Measurements from ENCODE around the gene AUTS2. TPM values are rescaled to one million over a fixed set of nuclear protein-coding genes. Genes with fewer than 3 reads are reported as not detected.

The AUTS2 gene
- total and polyA plus RNA-seq, 9 of the 15 experiments (the other 6 are each of a cell fraction or from before 2014, with no cell fraction given), result 0.58 TPM; not detected in 8

- no peak for DNase-seq (ENCODE audit: extremely low read depth in 1 of 4, low spot score in 3 of 4)
- Histone ChIP-seq H3K4me2 (ENCODE audit: insufficient read depth, low read length) (no peak overlapping the region), H3K79me2 (ENCODE audit: control insufficient read depth, insufficient read depth, low read length) (no peaks in the 10 kb centered on the region), H3K4me3 (no peak overlapping the region), H2AFZ (ENCODE audit: low read depth, low read length) (no peak overlapping the region), H3K9me1 (ENCODE audit: control insufficient read depth, insufficient read depth, low read length) (no peaks in the 10 kb centered on the region), H3K36me3 (ENCODE audit: control insufficient read depth, insufficient read depth, low read length) (no peaks in the 10 kb centered on the region), H3K27me3 (ENCODE audit: control insufficient read depth in 2 of 2, insufficient read depth in 2 of 2, low read length in 2 of 2) (no peaks in the 10 kb centered on the region), H3K4me1 (replicated peaks in 1 of 2; ENCODE audit: control insufficient read depth in 2 of 2, insufficient read depth in 2 of 2, low read length in 2 of 2) (no peaks in the 10 kb centered on the region), H3K9ac (ENCODE audit: insufficient read depth in 1 of 2, low read depth in 2 of 2, low read length in 2 of 2) (no peak overlapping the region), H4K20me1 (replicated peaks; ENCODE audit: control insufficient read depth, insufficient read depth, low read length) (no peaks in the 10 kb centered on the region), H3K27ac (ENCODE audit: extremely low read depth, low read depth, low read length) (no peak overlapping the region), H3K9me3 (replicated peaks; ENCODE audit: control insufficient read depth, insufficient read depth, low read depth, low read length) (no peaks in the 10 kb centered on the region)
- 1% methylated on average over 4 of the region's 4 CpGs for WGBS (ENCODE audit: insufficient coverage, low coverage, missing lambda C conversion rate)
- CTCF ChIA-PET (ENCODE audit: low intra/inter-chr PET ratio), result interaction anchor here (0.7 kb wide), 1 partner anchor 9 kb away, joined by 3 read pairs; no protein-coding TSS in a partner anchor
- no TSS peak for BruUV-seq (replicated peaks)
- in situ Hi-C loops (cut with MboI), result no loop called here
- peak; percentile 11 for FAIRE-seq
- POLR2A ChIA-PET, result interaction anchor here (0.7 kb wide), 1 partner anchor 33 kb away, joined by 3 read pairs; no protein-coding TSS in a partner anchor
- intact Hi-C loops (cut with micrococcal nuclease), result no loop called here
- ATAC-seq, result no peak
- no peak for TF ChIP-seq RFX1 (IDR thresholded peaks at IDR 0.05)
- no peak for TF ChIP-seq NCOA2 (IDR thresholded peaks at IDR 0.05; ENCODE audit: partially characterized antibody in 2 of 2)
- TF ChIP-seq ZNF431 (CRISPR knock-in tag; IDR thresholded peaks at IDR 0.05), result no peak
- TF ChIP-seq ZKSCAN8 (CRISPR knock-in tag; IDR thresholded peaks at IDR 0.05), result no peak
- no peak for TF ChIP-seq HNRNPL (IDR thresholded peaks at IDR 0.05; ENCODE audit: low read depth, low read length)
- TF ChIP-seq EWSR1 (IDR thresholded peaks at IDR 0.05; ENCODE audit: borderline replicate concordance, low read depth, partially characterized antibody), result no peak
- no peak for TF ChIP-seq GMEB1 (CRISPR knock-in tag; IDR thresholded peaks at IDR 0.05)
- TF ChIP-seq ZNF586 (CRISPR knock-in tag; conservative IDR thresholded peaks at IDR 0.05), result no peak
- no peak for TF ChIP-seq NR2C1 (IDR thresholded peaks at IDR 0.05)
- TF ChIP-seq NR2C1 (tag; IDR thresholded peaks at IDR 0.05), result no peak
- no peak for TF ChIP-seq PRDM10 (IDR thresholded peaks at IDR 0.05; ENCODE audit: partially characterized antibody)
- no peak for TF ChIP-seq HES1 (IDR thresholded peaks at IDR 0.05; ENCODE audit: low read depth)
- TF ChIP-seq MCM3 (IDR thresholded peaks at IDR 0.05), result no peak
- no peak for TF ChIP-seq ZNF644 (tag; IDR thresholded peaks at IDR 0.05; ENCODE audit: low read depth)
- TF ChIP-seq ELF2 (CRISPR knock-in tag; IDR thresholded peaks at IDR 0.05), result no peak
- TF ChIP-seq TGIF2 (CRISPR knock-in tag; IDR thresholded peaks at IDR 0.05), result no peak
- no peak for TF ChIP-seq ZNF830 (CRISPR knock-in tag; IDR thresholded peaks at IDR 0.05)
- no peak for TF ChIP-seq HMG20B (CRISPR knock-in tag; IDR thresholded peaks at IDR 0.05)
Measured at GRCh38 chr7:69799048-69799697, 200.9 kb downstream of the AUTS2 start.
